Stimulated activated CD4-positive, alpha-beta T cell treated with anti-CD3 and anti-CD28 coated beads, Interleukin-2, amount 100 ng/mL, for 48 hours (primary cell): ENCODE measurements around the gene CNTN2.

ENCODE experiments used
- DNase-seq, 2 donors: peaks; one replicate each; pipeline ENCODE4 v3.0.0-alpha.2; 2020

The CNTN2 gene

GRCh38 chr1:205025239-205025638 is 17.8 kb upstream of the CNTN2 start:
- DNase-seq, result no peak

GRCh38 chr1:205026181-205026580 is 16.8 kb upstream of the CNTN2 start:
- no peak for DNase-seq

- DNase-seq, result no peak
These were observed 14.6 kb upstream of the CNTN2 start for GRCh38 chr1:205028390-205028789.

GRCh38 chr1:205028924-205029323 is 14.1 kb upstream of the CNTN2 start:
- no peak for DNase-seq

GRCh38 chr1:205030241-205030640 is 12.8 kb upstream of the CNTN2 start:
- no peak for DNase-seq

GRCh38 chr1:205030896-205031295 is 12.1 kb upstream of the CNTN2 start:
- no peak for DNase-seq

GRCh38 chr1:205032508-205032907 is 10.5 kb upstream of the CNTN2 start:
- no peak for DNase-seq

- DNase-seq, result no peak
These were observed 5.5 kb upstream of the CNTN2 start for GRCh38 chr1:205037539-205037938.

GRCh38 chr1:205038132-205038786 is 4.8 kb upstream of the CNTN2 start:
- DNase-seq, result no peak

GRCh38 chr1:205041001-205041715 is 1.9 kb upstream of the CNTN2 start:
- DNase-seq, result no peak

GRCh38 chr1:205041998-205042910 is 758 bp upstream of the CNTN2 start:
- no peak for DNase-seq

GRCh38 chr1:205043866-205044265 is 854 bp downstream of the CNTN2 start:
- no peak for DNase-seq

GRCh38 chr1:205044741-205045140 is 1.7 kb downstream of the CNTN2 start:
- DNase-seq, result no peak

GRCh38 chr1:205045146-205045545 is 2.1 kb downstream of the CNTN2 start:
- no peak for DNase-seq

GRCh38 chr1:205046870-205047269 is 3.9 kb downstream of the CNTN2 start:
- no peak for DNase-seq

GRCh38 chr1:205047764-205048231 is 4.8 kb downstream of the CNTN2 start:
- DNase-seq, result no peak

- no peak for DNase-seq
These were observed 5.4 kb downstream of the CNTN2 start for GRCh38 chr1:205048382-205048781.

- DNase-seq, result no peak
These were observed 6.5 kb downstream of the CNTN2 start for GRCh38 chr1:205049479-205049878.

- DNase-seq, result no peak
These were observed 9.7 kb downstream of the CNTN2 start for GRCh38 chr1:205052690-205053089.

- DNase-seq, result no peak
These were observed 10.3 kb downstream of the CNTN2 start for GRCh38 chr1:205053296-205053695.

GRCh38 chr1:205054013-205054412 is 11.0 kb downstream of the CNTN2 start:
- no peak for DNase-seq

GRCh38 chr1:205056188-205056611 is 13.2 kb downstream of the CNTN2 start:
- no peak for DNase-seq

GRCh38 chr1:205056956-205057568 is 14.1 kb downstream of the CNTN2 start:
- DNase-seq, result no peak
